ENCODE measurements around the gene GUCD1. TPM values are rescaled to one million over a fixed set of nuclear protein-coding genes. Genes with fewer than 3 reads are reported as not detected.

GUCD1 gene
- total and polyA plus RNA-seq, 8 donors = 81.7 to 188 (median 89.9) TPM

DNA sequence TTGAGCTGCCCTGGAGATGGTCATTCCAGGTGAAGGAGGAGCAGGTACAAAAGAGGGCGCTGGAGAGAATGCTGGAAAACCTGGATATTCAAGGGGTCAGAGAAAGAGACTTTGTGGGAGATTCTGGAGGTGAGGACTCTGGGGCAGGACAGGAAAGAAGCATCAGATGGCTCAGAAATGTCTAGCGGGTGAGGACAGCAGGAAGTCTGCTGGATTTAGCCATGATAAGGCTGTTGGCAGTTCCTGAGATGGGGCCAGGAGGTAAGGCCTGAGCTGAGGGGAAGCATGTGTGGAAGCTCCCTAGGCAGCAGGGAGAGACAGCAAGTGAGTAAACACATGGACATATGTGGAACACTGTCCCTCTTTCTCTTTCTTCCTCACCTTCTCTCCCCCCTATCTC, 58.3 kb downstream of the GUCD1 start:
- ATAC-seq = no peak
- intact Hi-C loops (cut with DNase I) = no loop called here
- no peaks in the 10 kb centered on the region for H3K36me3 ChIP-seq

GRCh38 chr22:24496234-24496633, 58.7 kb downstream of the GUCD1 start:
- DNase-seq = no peak
- intact Hi-C loops (cut with DNase I) = no loop called here
- TF ChIP-seq CTCF (IDR thresholded peaks at IDR 0.05) = no peak
- no peak overlapping the region for H3K27ac ChIP-seq
- H3K27me3 ChIP-seq = peaks cover 15 to 25% of the 10 kb centered on the region in 2 donors
- no peaks in the 10 kb centered on the region for H3K36me3 ChIP-seq
- H3K9me3 ChIP-seq = no peaks in the 10 kb centered on the region
- H3K4me3 ChIP-seq = no peak overlapping the region
- ATAC-seq = no peak
- peaks cover 0 to 30% of the 10 kb centered on the region in 2 donors for H3K4me1 ChIP-seq

More for the DNA sequence above, 58.3 kb downstream of the GUCD1 start:
- TF ChIP-seq CTCF (IDR thresholded peaks at IDR 0.05) = no peak
- H3K4me3 ChIP-seq = no peak overlapping the region
- no peaks in the 10 kb centered on the region for H3K9me3 ChIP-seq
- H3K27me3 ChIP-seq = peaks cover 15 to 25% of the 10 kb centered on the region in 2 donors
- H3K4me1 ChIP-seq = peaks cover 0 to 30% of the 10 kb centered on the region in 2 donors
- no peak overlapping the region for H3K27ac ChIP-seq
- no peak for DNase-seq

GRCh38 chr22:24495365-24495675, 59.6 kb downstream of the GUCD1 start:
- no peak for TF ChIP-seq CTCF (IDR thresholded peaks at IDR 0.05)
- ATAC-seq (no peak), DNase-seq (no peak)
- Histone ChIP-seq H3K27me3 (peaks cover 15 to 25% of the 10 kb centered on the region in 2 donors), H3K9me3 (no peaks in the 10 kb centered on the region), H3K4me3 (no peak overlapping the region), H3K4me1 (peaks cover 0 to 30% of the 10 kb centered on the region in 2 donors), H3K27ac (no peak overlapping the region), H3K36me3 (no peaks in the 10 kb centered on the region)
- intact Hi-C loops (cut with DNase I) = no loop called here

DNA sequence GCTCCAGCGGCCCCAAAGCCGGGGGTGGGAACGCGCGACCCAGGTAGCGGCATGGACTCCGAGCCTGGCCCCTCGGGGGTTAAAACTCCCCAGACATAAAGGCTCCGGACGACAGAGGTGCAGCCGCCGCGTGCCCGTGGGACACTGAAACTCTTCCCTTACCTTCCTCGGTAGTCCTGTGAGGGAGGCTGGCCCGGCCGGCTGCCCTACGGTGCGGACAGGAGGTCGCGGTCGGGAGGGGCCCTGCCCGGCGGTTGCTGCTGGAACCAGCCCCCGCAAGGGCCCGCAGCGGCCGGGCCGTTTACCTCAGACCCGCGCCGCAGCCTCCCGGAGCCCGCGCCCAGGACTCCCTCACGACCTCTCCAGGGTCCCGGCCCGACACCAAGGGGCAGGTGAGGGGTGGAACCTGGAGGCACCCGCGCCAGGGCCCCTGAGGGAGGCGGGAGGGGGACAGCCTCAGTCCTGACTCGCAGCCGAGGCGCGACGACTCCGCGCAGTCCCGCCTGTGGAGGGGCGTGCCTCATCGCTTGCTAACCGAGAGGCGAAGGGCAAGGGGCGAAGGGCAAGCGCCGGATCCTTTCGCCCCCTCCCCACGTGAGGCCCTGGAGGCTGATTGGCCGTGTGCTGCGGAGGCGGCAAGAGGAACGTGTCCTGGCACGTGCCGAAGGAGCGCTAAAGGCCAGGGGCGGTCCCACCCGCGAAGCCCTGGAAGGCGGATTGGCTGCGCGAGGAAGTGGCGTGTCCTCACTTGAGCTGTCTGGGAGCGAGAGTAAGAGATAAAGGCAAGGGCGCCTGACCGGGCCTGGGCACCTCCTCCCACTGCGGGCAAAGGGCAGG, 60.2 kb downstream of the GUCD1 start, which contains the start of gene UPB1:
Gene UPB1, plus strand, starts transcription at position 805 of the 837 bp plus-strand sequence. CDS start 72 bp downstream, outside the sequence.
- ATAC-seq (peak; percentile 53), DNase-seq (peak in 1 of 4 donors; percentile 80)
- TF ChIP-seq CTCF (IDR thresholded peaks at IDR 0.05) = no peak
- Histone ChIP-seq H3K4me1 (peaks cover 0 to 30% of the 10 kb centered on the region in 2 donors), H3K27ac (no peak within 1 kb of the TSS), H3K4me3 (peak within 1 kb of the TSS; percentile 2 to 18), H3K36me3 (no peaks in the 10 kb centered on the region), H3K9me3 (no peaks in the 10 kb centered on the region), H3K27me3 (peaks cover 15 to 25% of the 10 kb centered on the region in 2 donors)
- intact Hi-C loops (cut with DNase I) = no loop called here

DNA sequence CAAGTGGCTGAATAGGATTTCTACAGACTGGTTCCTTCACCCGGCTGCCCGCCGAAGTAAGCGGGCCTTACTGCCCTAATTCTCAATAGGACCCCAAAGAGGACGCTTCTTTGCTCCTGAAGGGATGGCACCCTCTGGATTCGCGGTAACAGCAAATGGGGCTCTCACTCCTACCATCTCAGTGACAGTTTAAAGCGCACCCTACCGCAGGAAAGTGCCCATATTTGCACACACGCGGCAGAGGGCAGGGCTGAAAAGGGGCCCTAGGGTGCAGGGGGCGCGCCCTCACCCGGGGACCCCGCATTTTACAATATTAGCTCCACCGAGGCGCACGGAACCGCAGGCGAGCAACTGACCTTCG, 60.8 kb downstream of the GUCD1 start:
- H3K4me1 ChIP-seq = peaks cover 0 to 30% of the 10 kb centered on the region in 2 donors
- H3K27ac ChIP-seq = no peak overlapping the region
- H3K27me3 ChIP-seq = peaks cover 15 to 25% of the 10 kb centered on the region in 2 donors
- intact Hi-C loops (cut with DNase I) = no loop called here
- TF ChIP-seq CTCF (IDR thresholded peaks at IDR 0.05) = no peak
- DNase-seq (no peak), ATAC-seq (peak; percentile 16)
- H3K9me3 ChIP-seq = no peaks in the 10 kb centered on the region
- H3K36me3 ChIP-seq = no peaks in the 10 kb centered on the region
- peak overlapping the region; percentile 2 to 18 for H3K4me3 ChIP-seq
